Peyer's patch (tissue), 4 donors: ENCODE data around the gene ARHGEF4. TPM values are rescaled to one million over a fixed set of nuclear protein-coding genes. Genes with fewer than 3 reads are reported as not detected.

Experiments
- DNase-seq, 3 donors: peaks; one replicate each; pipeline ENCODE4 v3.0.0-alpha.2; 2017 to 2019
- H3K27ac ChIP-seq, 4 donors: fragments of 200-600 bp; sonication (generic); one replicate each; pipeline ENCODE4 v1.5.1; 2016 to 2019
- H3K27me3 ChIP-seq, 2 donors: fragments of 200-600 bp; sonication (generic); one replicate each; pipeline ENCODE4 v1.5.1; 2019
- H3K36me3 ChIP-seq, 3 donors: fragments of 200-600 bp; sonication (generic); one replicate each; pipeline ENCODE4 v1.5.1; 2016 to 2019
- H3K4me1 ChIP-seq, 4 donors: fragments of 200-600 bp; sonication (generic); one replicate each; pipeline ENCODE4 v1.5.1; 2016 to 2019
- H3K4me3 ChIP-seq, 4 donors: fragments of 200-600 bp; sonication (generic); 1 replicate in 3 of 4; 2 replicates in 1 of 4; pipeline ENCODE4 v1.5.1; 2016 to 2019; ENCODE audit warnings: mild to moderate bottlenecking in 1 of 4
- H3K9me3 ChIP-seq, 4 donors: fragments of 200-600 bp; sonication (generic); one replicate each; pipeline ENCODE4 v1.5.1; 2016 to 2019; ENCODE audit warnings: mild to moderate bottlenecking in 1 of 4
- POLR2A ChIP-seq, 2 donors: fragments of 450-650 bp; IDR thresholded peaks; one replicate each; pipeline ENCODE4 v1.5.1; 2017; ENCODE audit warnings: antibody characterized with exemption in 2 of 2, mild to moderate bottlenecking in 2 of 2, moderate library complexity in 2 of 2
- total RNA-seq, 4 donors: library from RNA; depleted of rRNA; stranded (reverse); fragments of >200 nt; gene quantifications; one replicate each; pipeline ENCODE4 v1.1.0, GENCODE V29; 2016
- TF ChIP-seq, protein P1 (sequence below), 6 experiments: fragments of 450-650 bp in 4 of 6; fragments of 200-600 bp in 2 of 6; sonication (generic) in 1 of 6; IDR thresholded peaks; one replicate each; pipeline ENCODE4 v1.5.1; 2017 to 2019; ENCODE audit warnings: antibody characterized with exemption in 6 of 6, mild to moderate bottlenecking in 3 of 6, moderate library complexity in 1 of 6

ARHGEF4 gene
- total RNA-seq, 4 donors from 2014 or later = 1.1 to 10.7 (median 1.6) TPM

GRCh38 chr2:131008967-131009366 is 172.3 kb downstream of the ARHGEF4 start:
- Histone ChIP-seq H3K9me3 (no peaks in the 10 kb centered on the region), H3K4me3 (no peak overlapping the region)

GRCh38 chr2:131009713-131010475 is 173.2 kb downstream of the ARHGEF4 start:
- no peak overlapping the region for H3K4me3 ChIP-seq
- H3K27ac ChIP-seq = no peak overlapping the region
- no peaks in the 10 kb centered on the region for H3K36me3 ChIP-seq
- TF ChIP-seq, protein P1, sequence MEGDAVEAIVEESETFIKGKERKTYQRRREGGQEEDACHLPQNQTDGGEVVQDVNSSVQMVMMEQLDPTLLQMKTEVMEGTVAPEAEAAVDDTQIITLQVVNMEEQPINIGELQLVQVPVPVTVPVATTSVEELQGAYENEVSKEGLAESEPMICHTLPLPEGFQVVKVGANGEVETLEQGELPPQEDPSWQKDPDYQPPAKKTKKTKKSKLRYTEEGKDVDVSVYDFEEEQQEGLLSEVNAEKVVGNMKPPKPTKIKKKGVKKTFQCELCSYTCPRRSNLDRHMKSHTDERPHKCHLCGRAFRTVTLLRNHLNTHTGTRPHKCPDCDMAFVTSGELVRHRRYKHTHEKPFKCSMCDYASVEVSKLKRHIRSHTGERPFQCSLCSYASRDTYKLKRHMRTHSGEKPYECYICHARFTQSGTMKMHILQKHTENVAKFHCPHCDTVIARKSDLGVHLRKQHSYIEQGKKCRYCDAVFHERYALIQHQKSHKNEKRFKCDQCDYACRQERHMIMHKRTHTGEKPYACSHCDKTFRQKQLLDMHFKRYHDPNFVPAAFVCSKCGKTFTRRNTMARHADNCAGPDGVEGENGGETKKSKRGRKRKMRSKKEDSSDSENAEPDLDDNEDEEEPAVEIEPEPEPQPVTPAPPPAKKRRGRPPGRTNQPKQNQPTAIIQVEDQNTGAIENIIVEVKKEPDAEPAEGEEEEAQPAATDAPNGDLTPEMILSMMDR (IDR thresholded peaks at IDR 0.05) = no peak
- TF ChIP-seq POLR2A (IDR thresholded peaks at IDR 0.05) = no peak
- H3K9me3 ChIP-seq = no peaks in the 10 kb centered on the region
- no peak for DNase-seq
- H3K4me1 ChIP-seq = no peaks in the 10 kb centered on the region
- H3K27me3 ChIP-seq = no peaks in the 10 kb centered on the region

More at GRCh38 chr2:131008967-131009366, 172.3 kb downstream of the ARHGEF4 start:
- no peak for DNase-seq
- Histone ChIP-seq H3K4me1 (no peaks in the 10 kb centered on the region), H3K36me3 (no peaks in the 10 kb centered on the region), H3K27me3 (no peaks in the 10 kb centered on the region), H3K27ac (no peak overlapping the region)
- TF ChIP-seq POLR2A (IDR thresholded peaks at IDR 0.05) = no peak
- TF ChIP-seq, protein P1 (IDR thresholded peaks at IDR 0.05) = no peak

DNA sequence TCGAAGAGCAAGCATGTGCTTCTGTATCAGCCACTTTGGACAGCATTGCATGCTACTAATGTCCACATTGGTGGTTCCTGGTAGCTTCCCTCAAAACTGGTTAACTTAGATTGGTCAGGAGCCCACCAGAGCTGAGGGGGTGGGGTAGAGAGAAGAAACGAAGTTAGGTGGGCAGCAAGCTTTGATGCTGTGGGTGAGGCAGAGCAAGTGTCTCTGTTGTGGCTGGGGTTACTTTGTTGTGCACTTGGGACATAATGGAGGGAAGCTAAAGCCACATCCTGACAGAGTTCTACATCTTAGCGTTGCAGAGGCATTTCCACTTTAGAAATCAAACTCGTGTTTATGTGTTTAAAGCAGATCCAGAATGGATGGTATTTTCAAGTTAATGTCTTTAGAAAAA is 173.9 kb downstream of the ARHGEF4 start:
- Histone ChIP-seq H3K4me3 (no peak overlapping the region), H3K9me3 (no peaks in the 10 kb centered on the region), H3K27ac (no peak overlapping the region), H3K36me3 (no peaks in the 10 kb centered on the region), H3K27me3 (no peaks in the 10 kb centered on the region), H3K4me1 (no peaks in the 10 kb centered on the region)
- no peak for TF ChIP-seq POLR2A (IDR thresholded peaks at IDR 0.05)
- TF ChIP-seq, protein P1 (IDR thresholded peaks at IDR 0.05) = no peak
- no peak for DNase-seq

GRCh38 chr2:131011486-131011885 is 174.8 kb downstream of the ARHGEF4 start:
- DNase-seq = no peak
- H3K27me3 ChIP-seq = no peaks in the 10 kb centered on the region
- no peaks in the 10 kb centered on the region for H3K9me3 ChIP-seq
- H3K27ac ChIP-seq = no peak overlapping the region
- no peaks in the 10 kb centered on the region for H3K36me3 ChIP-seq
- no peak overlapping the region for H3K4me3 ChIP-seq
- TF ChIP-seq POLR2A (IDR thresholded peaks at IDR 0.05) = no peak
- TF ChIP-seq, protein P1 (IDR thresholded peaks at IDR 0.05) = no peak
- no peaks in the 10 kb centered on the region for H3K4me1 ChIP-seq

- H3K4me3 ChIP-seq = no peak overlapping the region
- no peaks in the 10 kb centered on the region for H3K27me3 ChIP-seq
- H3K4me1 ChIP-seq = no peaks in the 10 kb centered on the region
- H3K27ac ChIP-seq = no peak overlapping the region
- no peaks in the 10 kb centered on the region for H3K36me3 ChIP-seq
- DNase-seq = no peak
- TF ChIP-seq, protein P1 (IDR thresholded peaks at IDR 0.05) = no peak
- no peak for TF ChIP-seq POLR2A (IDR thresholded peaks at IDR 0.05)
- no peaks in the 10 kb centered on the region for H3K9me3 ChIP-seq
Observed at GRCh38 chr2:131014141-131014540, 177.4 kb downstream of the ARHGEF4 start.
